Measurements from ENCODE around the gene SS18L1. TPM values are rescaled to one million over a fixed set of nuclear protein-coding genes. Genes with fewer than 3 reads are reported as not detected.

The SS18L1 gene
- total and polyA plus RNA-seq, 10 donors, result 6.7 to 18.6 (median 13.9) TPM

- intact Hi-C loops (cut with DNase I; ENCODE audit: low total_unique reads), result loop anchor here (10.0 kb wide), 1 partner anchor 58 kb away; no protein-coding TSS in a partner anchor
- TF ChIP-seq CTCF (IDR thresholded peaks at IDR 0.05 in 8 of 11, conservative IDR thresholded peaks at IDR 0.05 in 3 of 11) (no peak), POLR2AphosphoS5 (IDR thresholded peaks at IDR 0.05) (no peak), POLR2A (IDR thresholded peaks at IDR 0.05) (no peak)
- H3K9me3 ChIP-seq, result no peaks in the 10 kb centered on the region
- H3K27me3 ChIP-seq (replicated peaks in 1 of 7), result no peaks in the 10 kb centered on the region
- peaks cover 20 to 64% (median 38%) of the 10 kb centered on the region in 6 donors for H3K4me1 ChIP-seq
- peak; percentile 16 for DNase-seq
- H3K27ac ChIP-seq, result peak overlapping the region; percentile 7 to 99 (median 78)
- peaks cover 0 to 36% (median 12%) of the 10 kb centered on the region in 6 donors for H3K36me3 ChIP-seq
- peak overlapping the region in 1 of 8 donors; percentile 25 for H3K4me3 ChIP-seq
- 71 to 87% (median 76%) methylated on average over 13 of the region's 13 CpGs for WGBS, 5 donors
Observed at GRCh38 chr20:62186887-62187866, 43.6 kb downstream of the SS18L1 start.

GRCh38 chr20:62190639-62191411 lies 47.3 kb downstream of the SS18L1 start:
- Histone ChIP-seq H3K4me3 (no peak overlapping the region), H3K27me3 (replicated peaks in 1 of 7) (no peaks in the 10 kb centered on the region), H3K4me1 (peaks cover 6 to 49% (median 18%) of the 10 kb centered on the region in 6 donors), H3K36me3 (peaks cover 0 to 71% (median 25%) of the 10 kb centered on the region in 6 donors), H3K9me3 (no peaks in the 10 kb centered on the region), H3K27ac (no peak overlapping the region)
- intact Hi-C loops (cut with DNase I; ENCODE audit: low total_unique reads), result no loop called here
- peak; percentile 47 for DNase-seq
- no peak for TF ChIP-seq POLR2A (IDR thresholded peaks at IDR 0.05)
- TF ChIP-seq CTCF (IDR thresholded peaks at IDR 0.05 in 8 of 11, conservative IDR thresholded peaks at IDR 0.05 in 3 of 11), result no peak
- WGBS, 5 donors, result 87 to 90% (median 89%) methylated on average over 25 of the region's 25 CpGs

GRCh38 chr20:62191781-62192559 lies 48.4 kb downstream of the SS18L1 start:
- H3K4me3 ChIP-seq, result no peak overlapping the region
- H3K9me3 ChIP-seq, result no peaks in the 10 kb centered on the region
- peak; percentile 46 for DNase-seq
- H3K36me3 ChIP-seq, result peaks cover 0 to 82% (median 36%) of the 10 kb centered on the region in 6 donors
- H3K4me1 ChIP-seq, result peaks cover 2 to 37% (median 9%) of the 10 kb centered on the region in 6 donors
- no peak overlapping the region for H3K27ac ChIP-seq
- intact Hi-C loops (cut with DNase I; ENCODE audit: low total_unique reads), result no loop called here
- H3K27me3 ChIP-seq (replicated peaks in 1 of 7), result no peaks in the 10 kb centered on the region
- TF ChIP-seq POLR2A (IDR thresholded peaks at IDR 0.05) (no peak), CTCF (IDR thresholded peaks at IDR 0.05 in 8 of 11, conservative IDR thresholded peaks at IDR 0.05 in 3 of 11) (no peak), POLR2AphosphoS5 (IDR thresholded peaks at IDR 0.05) (no peak)
- 85 to 95% (median 92%) methylated on average over 14 of the region's 14 CpGs for WGBS, 5 donors

Data from spleen (tissue), 11 donors.